ENCODE results near the gene GH2.

The GH2 gene

GRCh38 chr17:63842173-63842539 is 39.6 kb downstream of the GH2 start:
- DNase-seq (ENCODE audit: low spot score) = no peak
- in situ Hi-C loops (cut with MboI; ENCODE audit: low pct_unique_long_range_greater_than_20kb, low sequenced_read_pairs, unreplicated experiment) = loop anchor here (25.0 kb wide), 1 partner anchor 405 kb away; the partner anchor contains the start of gene CYB561
- no peak for TF ChIP-seq CTCF (IDR thresholded peaks at IDR 0.05; ENCODE audit: extremely low read depth, insufficient read depth, missing control alignments)

GRCh38 chr17:63841350-63842172 is 40.2 kb downstream of the GH2 start:
- TF ChIP-seq CTCF (IDR thresholded peaks at IDR 0.05; ENCODE audit: extremely low read depth, insufficient read depth, missing control alignments) = no peak
- in situ Hi-C loops (cut with MboI; ENCODE audit: low pct_unique_long_range_greater_than_20kb, low sequenced_read_pairs, unreplicated experiment) = loop anchor here (25.0 kb wide), 1 partner anchor 404 kb away; the partner anchor contains the start of gene CYB561
- DNase-seq (ENCODE audit: low spot score) = peak; percentile 40

- no peak for DNase-seq (ENCODE audit: low spot score)
- in situ Hi-C loops (cut with MboI; ENCODE audit: low pct_unique_long_range_greater_than_20kb, low sequenced_read_pairs, unreplicated experiment) = loop anchor here (25.0 kb wide), 1 partner anchor 403 kb away; the partner anchor contains the start of gene CYB561
- TF ChIP-seq CTCF (IDR thresholded peaks at IDR 0.05; ENCODE audit: extremely low read depth, insufficient read depth, missing control alignments) = no peak
Measured at GRCh38 chr17:63840591-63841349, 41.0 kb downstream of the GH2 start.

- no peak for DNase-seq (ENCODE audit: low spot score)
- in situ Hi-C loops (cut with MboI; ENCODE audit: low pct_unique_long_range_greater_than_20kb, low sequenced_read_pairs, unreplicated experiment) = loop anchor here (25.0 kb wide), 1 partner anchor 401 kb away; the partner anchor contains the start of gene CYB561
- TF ChIP-seq CTCF (IDR thresholded peaks at IDR 0.05; ENCODE audit: extremely low read depth, insufficient read depth, missing control alignments) = no peak
Measured at GRCh38 chr17:63838631-63839171, 43.0 kb downstream of the GH2 start.

- in situ Hi-C loops (cut with MboI; ENCODE audit: low pct_unique_long_range_greater_than_20kb, low sequenced_read_pairs, unreplicated experiment) = loop anchor here (25.0 kb wide), 1 partner anchor 401 kb away; the partner anchor contains the start of gene CYB561
- no peak for TF ChIP-seq CTCF (IDR thresholded peaks at IDR 0.05; ENCODE audit: extremely low read depth, insufficient read depth, missing control alignments)
- no peak for DNase-seq (ENCODE audit: low spot score)
Measured at GRCh38 chr17:63837962-63838600, 43.7 kb downstream of the GH2 start.

- in situ Hi-C loops (cut with MboI; ENCODE audit: low pct_unique_long_range_greater_than_20kb, low sequenced_read_pairs, unreplicated experiment) = loop anchor here (25.0 kb wide), 1 partner anchor 400 kb away; the partner anchor contains the start of gene CYB561
- no peak for DNase-seq (ENCODE audit: low spot score)
- no peak for TF ChIP-seq CTCF (IDR thresholded peaks at IDR 0.05; ENCODE audit: extremely low read depth, insufficient read depth, missing control alignments)
Measured at GRCh38 chr17:63837480-63837879, 44.3 kb downstream of the GH2 start.
